HCT116 (cell line): ENCODE data around the gene SFR1. TPM values are rescaled to one million over a fixed set of nuclear protein-coding genes. Genes with fewer than 3 reads are reported as not detected.
A peak's percentile ranks its signal among the peaks of the same experiment; 100 is the strongest.

Source experiments
- ATAC-seq: fragments of 200-7000 bp; cut with Tn5 transposase; 2 replicates; pipeline ENCODE4 v1.9.1; 2020; ENCODE audit warnings: mild to moderate bottlenecking, moderate library complexity
- BruUV-seq: library from RNA; stranded (reverse); fragments of 400-500 nt; replicated peaks from 2 replicates; lab custom pipeline; 2021; lab: Mats Ljungman, UMichigan
- CTCF ChIA-PET: fragments of 300-600 bp; sonication (Branson Sonifier 250); formaldehyde crosslinking; loops from one replicate; lab custom pipeline; 2021; ENCODE audit warnings: antibody characterized with exemption; lab: Charles Lee
- POLR2A ChIA-PET: fragments of 300-600, 350-600 bp; sonication (Branson Sonifier 250); formaldehyde crosslinking; loops from one replicate; lab custom pipeline; 2021; ENCODE audit warnings: antibody characterized with exemption; lab: Charles Lee
- RAD21 ChIA-PET, 2 experiments: fragments of 300-600 bp; sonication (Branson Sonifier 250); formaldehyde crosslinking; loops; one replicate each; lab custom pipeline; 2023; ENCODE audit warnings: low total read pairs in 2 of 2; ENCODE audit not compliant: uncharacterized antibody in 2 of 2, unreplicated experiment in 2 of 2, low non-redundant PET in 1 of 2; lab: Charles Lee
- DNase-seq: peaks from one replicate; pipeline ENCODE4 v3.0.0-alpha.2; 2010; ENCODE audit warnings: low read depth, low spot score
- H2AFZ ChIP-seq: fragments of 200-600 bp; shearing (Covaris generic), sonication (generic); 2 replicates; pipeline ENCODE4 v1.6.1; 2017; ENCODE audit warnings: low read depth, mixed run types, mixed read lengths, antibody characterized with exemption, low read length; ENCODE audit not compliant: poor library complexity, severe bottlenecking
- H3K27ac ChIP-seq: 2 replicates; pipeline ENCODE4 v1.5.1; 2012; ENCODE audit warnings: low read depth, low read length
- H3K27me3 ChIP-seq: fragments of 200-600 bp; sonication (generic); 2 replicates; pipeline ENCODE4 v1.6.1; 2016; ENCODE audit warnings: mixed run types, low read length, mixed read lengths; ENCODE audit not compliant: insufficient read depth
- H3K36me3 ChIP-seq, 2 experiments: fragments of 200-500 bp in 1 of 2; fragments of 200-600 bp in 1 of 2; sonication (Bioruptor generic) in 1 of 2; sonication (generic) in 1 of 2; 2 replicates each; pipeline versions ENCODE4 v1.5.1 to v1.6.1; 2014 to 2016; ENCODE audit warnings: low read length in 2 of 2, inconsistent platforms in 1 of 2, mixed read lengths in 1 of 2, mixed run types in 1 of 2; ENCODE audit not compliant: insufficient read depth in 2 of 2, control insufficient read depth in 1 of 2
- H3K4me1 ChIP-seq, 2 experiments: fragments of 200-600 bp in 1 of 2; sonication (generic) in 1 of 2; 2 replicates each; pipeline versions ENCODE4 v1.5.1 to v1.6.1; 2012 to 2017; ENCODE audit warnings: low read length in 2 of 2, inconsistent platforms in 1 of 2, mild to moderate bottlenecking in 1 of 2, mixed read lengths in 1 of 2, mixed run types in 1 of 2, moderate library complexity in 1 of 2; ENCODE audit not compliant: insufficient read depth in 2 of 2, control insufficient read depth in 1 of 2
- H3K4me2 ChIP-seq: fragments of 200-600 bp; sonication (generic); 2 replicates; pipeline ENCODE4 v1.6.1; 2017; ENCODE audit warnings: mixed run types, low read length, mixed read lengths
- H3K4me3 ChIP-seq, 2 experiments: fragments of 200-600 bp in 1 of 2; sonication (generic) in 1 of 2; replicated peaks in 1 of 2; 2 replicates each; pipeline ENCODE4 v1.5.1; 2011 to 2016; ENCODE audit warnings: low read length in 2 of 2, control low read depth in 1 of 2, low read depth in 1 of 2, mild to moderate bottlenecking in 1 of 2, mixed read lengths in 1 of 2, mixed run types in 1 of 2
- H3K79me2 ChIP-seq: fragments of 200-600 bp; sonication (generic); 2 replicates; pipeline ENCODE4 v1.6.1; 2017; ENCODE audit warnings: mild to moderate bottlenecking, mixed run types, low read length, moderate library complexity, mixed read lengths; ENCODE audit not compliant: insufficient read depth
- H3K9ac ChIP-seq: fragments of 200-600 bp; sonication (generic); 2 replicates; pipeline ENCODE4 v1.6.1; 2016; ENCODE audit warnings: low read length, mixed read lengths
- H3K9me2 ChIP-seq: fragments of 200-600 bp; sonication (generic), shearing (Covaris generic); 2 replicates; pipeline ENCODE4 v1.6.1; 2017; ENCODE audit warnings: mixed run types, mild to moderate bottlenecking, moderate library complexity; ENCODE audit not compliant: insufficient read depth
- H3K9me3 ChIP-seq, 2 experiments: fragments of 200-500 bp in 1 of 2; fragments of 200-600 bp in 1 of 2; sonication (Bioruptor generic) in 1 of 2; sonication (generic) in 1 of 2; 2 replicates each; pipeline ENCODE4 v1.6.1; 2014 to 2017; ENCODE audit warnings: low read length in 2 of 2, mixed read lengths in 2 of 2, inconsistent platforms in 1 of 2, low read depth in 1 of 2, mild to moderate bottlenecking in 1 of 2, mixed run types in 1 of 2, moderate library complexity in 1 of 2; ENCODE audit not compliant: control insufficient read depth in 1 of 2, insufficient read depth in 1 of 2
- H4K20me1 ChIP-seq: fragments of 200-600 bp; sonication (generic), shearing (Covaris generic); 2 replicates; pipeline ENCODE4 v1.6.1; 2017; ENCODE audit warnings: mixed run types, mild to moderate bottlenecking, moderate library complexity; ENCODE audit not compliant: insufficient read depth
- CBX3 ChIP-seq: IDR thresholded peaks from 2 replicates; pipeline ENCODE4 v1.6.1; 2012; ENCODE audit warnings: low read depth
- CEBPB ChIP-seq: IDR thresholded peaks from 2 replicates; pipeline ENCODE4 v1.6.1; 2012; ENCODE audit warnings: low read depth
- ELF1 ChIP-seq: IDR thresholded peaks from 2 replicates; pipeline ENCODE4 v1.6.1; 2012; ENCODE audit warnings: low read depth, borderline replicate concordance
- FOSL1 ChIP-seq: IDR thresholded peaks from 2 replicates; pipeline ENCODE4 v1.6.1; 2012; ENCODE audit warnings: low read depth
- POLR2A ChIP-seq: IDR thresholded peaks from 2 replicates; pipeline ENCODE4 v1.7.0; 2011; ENCODE audit warnings: borderline replicate concordance; ENCODE audit not compliant: insufficient read depth, insufficient read length; ENCODE audit errors: extremely low read depth
- POLR2AphosphoS5 ChIP-seq: IDR thresholded peaks from 2 replicates; pipeline ENCODE4 v1.6.1; 2011; ENCODE audit warnings: mild to moderate bottlenecking, low read depth, low read length, moderate library complexity
- RAD21 ChIP-seq: IDR thresholded peaks from 2 replicates; pipeline ENCODE4 v1.6.1; 2012; ENCODE audit warnings: low read depth, mild to moderate bottlenecking
- SRF ChIP-seq: IDR thresholded peaks from 2 replicates; pipeline ENCODE4 v1.6.1; 2012; ENCODE audit warnings: low read depth
- YY1 ChIP-seq: IDR thresholded peaks from 2 replicates; pipeline ENCODE4 v1.6.1; 2011; ENCODE audit warnings: low read length, low read depth, moderate library complexity, mild to moderate bottlenecking; ENCODE audit not compliant: insufficient replicate concordance; ENCODE audit errors: extremely low read depth
- intact Hi-C: fragments of 100-400 bp; cut with micrococcal nuclease; formaldehyde crosslinking; loops from 2 replicates; pipeline ENCODE4 v1.10.0; 2022
- total RNA-seq: library from RNA; stranded (reverse); gene quantifications from one replicate; pipeline ENCODE4 v1.2.1, GENCODE V29; 2021; ENCODE audit not compliant: unreplicated experiment
- TF ChIP-seq, protein P1 (sequence below), 3 experiments: fragments of 200-600 bp in 1 of 3; sonication (generic) in 1 of 3; IDR thresholded peaks in 2 of 3; conservative IDR thresholded peaks in 1 of 3; 2 replicates each; pipeline ENCODE4 v1.5.1; 2012 to 2017; ENCODE audit warnings: low read depth in 2 of 3, low read length in 2 of 3, antibody characterized with exemption in 1 of 3, borderline replicate concordance in 1 of 3, control low read depth in 1 of 3, mild to moderate bottlenecking in 1 of 3, mixed read lengths in 1 of 3, mixed run types in 1 of 3, moderate library complexity in 1 of 3; ENCODE audit not compliant: insufficient read depth in 1 of 3
- TF ChIP-seq, protein P2 (sequence below): IDR thresholded peaks from 2 replicates; pipeline ENCODE4 v1.6.1; 2012
- TF ChIP-seq, protein P3 (sequence below): IDR thresholded peaks from 2 replicates; pipeline ENCODE4 v1.6.1; 2012; ENCODE audit warnings: low read depth
- TF ChIP-seq, protein P4 (sequence below): IDR thresholded peaks from 2 replicates; pipeline ENCODE4 v1.6.1; 2011; ENCODE audit warnings: mild to moderate bottlenecking, low read length, moderate library complexity; ENCODE audit not compliant: insufficient replicate concordance; ENCODE audit errors: extremely low read depth

Gene SFR1
- total RNA-seq, 1 experiment from 2014 or later = 38.5 TPM

DNA sequence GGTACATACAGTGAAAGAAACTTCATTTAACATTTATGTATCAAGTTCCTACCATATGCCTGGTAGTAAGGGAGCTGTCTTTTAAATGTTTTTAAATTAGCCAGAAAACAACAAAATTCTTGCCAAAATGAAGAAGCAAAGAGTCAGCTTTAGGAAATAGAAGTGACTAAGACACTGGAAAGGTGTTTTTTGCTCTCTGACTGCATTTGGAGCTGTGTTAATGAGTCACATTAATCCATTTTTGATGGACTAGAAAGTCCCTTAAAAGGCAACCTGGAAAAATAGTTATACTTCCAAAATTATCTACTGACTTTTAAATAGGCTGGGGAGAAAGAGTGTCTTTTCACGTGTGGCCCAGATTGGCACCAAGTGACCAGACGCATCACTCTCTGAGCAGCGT is 32.4 kb upstream of the SFR1 start:
- no peak for TF ChIP-seq ELF1
- TF ChIP-seq, protein P1, sequence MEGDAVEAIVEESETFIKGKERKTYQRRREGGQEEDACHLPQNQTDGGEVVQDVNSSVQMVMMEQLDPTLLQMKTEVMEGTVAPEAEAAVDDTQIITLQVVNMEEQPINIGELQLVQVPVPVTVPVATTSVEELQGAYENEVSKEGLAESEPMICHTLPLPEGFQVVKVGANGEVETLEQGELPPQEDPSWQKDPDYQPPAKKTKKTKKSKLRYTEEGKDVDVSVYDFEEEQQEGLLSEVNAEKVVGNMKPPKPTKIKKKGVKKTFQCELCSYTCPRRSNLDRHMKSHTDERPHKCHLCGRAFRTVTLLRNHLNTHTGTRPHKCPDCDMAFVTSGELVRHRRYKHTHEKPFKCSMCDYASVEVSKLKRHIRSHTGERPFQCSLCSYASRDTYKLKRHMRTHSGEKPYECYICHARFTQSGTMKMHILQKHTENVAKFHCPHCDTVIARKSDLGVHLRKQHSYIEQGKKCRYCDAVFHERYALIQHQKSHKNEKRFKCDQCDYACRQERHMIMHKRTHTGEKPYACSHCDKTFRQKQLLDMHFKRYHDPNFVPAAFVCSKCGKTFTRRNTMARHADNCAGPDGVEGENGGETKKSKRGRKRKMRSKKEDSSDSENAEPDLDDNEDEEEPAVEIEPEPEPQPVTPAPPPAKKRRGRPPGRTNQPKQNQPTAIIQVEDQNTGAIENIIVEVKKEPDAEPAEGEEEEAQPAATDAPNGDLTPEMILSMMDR (IDR thresholded peaks at IDR 0.05 in 2 of 3, conservative IDR thresholded peaks at IDR 0.05 in 1 of 3; ENCODE audit: borderline replicate concordance in 1 of 3, insufficient read depth in 1 of 3, low read depth in 2 of 3, low read length in 2 of 3) = no peak
- TF ChIP-seq RAD21 = no peak
- no peak for TF ChIP-seq CBX3
- TF ChIP-seq SRF = no peak
- TF ChIP-seq FOSL1 = no peak
- no peak for TF ChIP-seq CEBPB
- TF ChIP-seq, protein P2, sequence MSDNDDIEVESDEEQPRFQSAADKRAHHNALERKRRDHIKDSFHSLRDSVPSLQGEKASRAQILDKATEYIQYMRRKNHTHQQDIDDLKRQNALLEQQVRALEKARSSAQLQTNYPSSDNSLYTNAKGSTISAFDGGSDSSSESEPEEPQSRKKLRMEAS = no peak
- TF ChIP-seq, protein P3, sequence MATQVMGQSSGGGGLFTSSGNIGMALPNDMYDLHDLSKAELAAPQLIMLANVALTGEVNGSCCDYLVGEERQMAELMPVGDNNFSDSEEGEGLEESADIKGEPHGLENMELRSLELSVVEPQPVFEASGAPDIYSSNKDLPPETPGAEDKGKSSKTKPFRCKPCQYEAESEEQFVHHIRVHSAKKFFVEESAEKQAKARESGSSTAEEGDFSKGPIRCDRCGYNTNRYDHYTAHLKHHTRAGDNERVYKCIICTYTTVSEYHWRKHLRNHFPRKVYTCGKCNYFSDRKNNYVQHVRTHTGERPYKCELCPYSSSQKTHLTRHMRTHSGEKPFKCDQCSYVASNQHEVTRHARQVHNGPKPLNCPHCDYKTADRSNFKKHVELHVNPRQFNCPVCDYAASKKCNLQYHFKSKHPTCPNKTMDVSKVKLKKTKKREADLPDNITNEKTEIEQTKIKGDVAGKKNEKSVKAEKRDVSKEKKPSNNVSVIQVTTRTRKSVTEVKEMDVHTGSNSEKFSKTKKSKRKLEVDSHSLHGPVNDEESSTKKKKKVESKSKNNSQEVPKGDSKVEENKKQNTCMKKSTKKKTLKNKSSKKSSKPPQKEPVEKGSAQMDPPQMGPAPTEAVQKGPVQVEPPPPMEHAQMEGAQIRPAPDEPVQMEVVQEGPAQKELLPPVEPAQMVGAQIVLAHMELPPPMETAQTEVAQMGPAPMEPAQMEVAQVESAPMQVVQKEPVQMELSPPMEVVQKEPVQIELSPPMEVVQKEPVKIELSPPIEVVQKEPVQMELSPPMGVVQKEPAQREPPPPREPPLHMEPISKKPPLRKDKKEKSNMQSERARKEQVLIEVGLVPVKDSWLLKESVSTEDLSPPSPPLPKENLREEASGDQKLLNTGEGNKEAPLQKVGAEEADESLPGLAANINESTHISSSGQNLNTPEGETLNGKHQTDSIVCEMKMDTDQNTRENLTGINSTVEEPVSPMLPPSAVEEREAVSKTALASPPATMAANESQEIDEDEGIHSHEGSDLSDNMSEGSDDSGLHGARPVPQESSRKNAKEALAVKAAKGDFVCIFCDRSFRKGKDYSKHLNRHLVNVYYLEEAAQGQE = no peak
- TF ChIP-seq, protein P4, sequence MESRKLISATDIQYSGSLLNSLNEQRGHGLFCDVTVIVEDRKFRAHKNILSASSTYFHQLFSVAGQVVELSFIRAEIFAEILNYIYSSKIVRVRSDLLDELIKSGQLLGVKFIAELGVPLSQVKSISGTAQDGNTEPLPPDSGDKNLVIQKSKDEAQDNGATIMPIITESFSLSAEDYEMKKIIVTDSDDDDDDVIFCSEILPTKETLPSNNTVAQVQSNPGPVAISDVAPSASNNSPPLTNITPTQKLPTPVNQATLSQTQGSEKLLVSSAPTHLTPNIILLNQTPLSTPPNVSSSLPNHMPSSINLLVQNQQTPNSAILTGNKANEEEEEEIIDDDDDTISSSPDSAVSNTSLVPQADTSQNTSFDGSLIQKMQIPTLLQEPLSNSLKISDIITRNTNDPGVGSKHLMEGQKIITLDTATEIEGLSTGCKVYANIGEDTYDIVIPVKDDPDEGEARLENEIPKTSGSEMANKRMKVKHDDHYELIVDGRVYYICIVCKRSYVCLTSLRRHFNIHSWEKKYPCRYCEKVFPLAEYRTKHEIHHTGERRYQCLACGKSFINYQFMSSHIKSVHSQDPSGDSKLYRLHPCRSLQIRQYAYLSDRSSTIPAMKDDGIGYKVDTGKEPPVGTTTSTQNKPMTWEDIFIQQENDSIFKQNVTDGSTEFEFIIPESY = no peak
- TF ChIP-seq POLR2A = no peak
- TF ChIP-seq YY1 = no peak
- TF ChIP-seq POLR2AphosphoS5 = no peak
- TF ChIP-seq, all 23 proteins: peak for 0
- ChIA-PET CTCF (interaction anchor here (1.1 to 1.4 kb wide), 2 partner anchors 24 to 185 kb away, joined by 3 read pairs; no protein-coding TSS in a partner anchor), RAD21 (no interaction called here), POLR2A (interaction anchor here (0.9 kb wide), 1 partner anchor 30 kb away, joined by 3 read pairs; no protein-coding TSS in a partner anchor)
- peak overlapping the region; percentile 17 for H2AFZ ChIP-seq
- H3K36me3 ChIP-seq = peaks cover 0 to 12% of the 10 kb centered on the region in 2 experiments; a peak in 1 of 4 replicates
- H3K4me1 ChIP-seq = peaks cover 8 to 40% of the 10 kb centered on the region in 2 experiments; a peak in 3 of 4 replicates
- DNase-seq (no peak), ATAC-seq (no peak)
- H3K27me3 ChIP-seq = no peaks in the 10 kb centered on the region
- intact Hi-C loops = no loop called here
- H4K20me1 ChIP-seq = no peaks in the 10 kb centered on the region
- H3K79me2 ChIP-seq = no peaks in the 10 kb centered on the region
- no TSS peak for BruUV-seq
- H3K9me3 ChIP-seq = peaks cover 0 to 24% of the 10 kb centered on the region in 2 experiments; a peak in 1 of 4 replicates
- no peaks in the 10 kb centered on the region for H3K9me2 ChIP-seq
- H3K4me3 ChIP-seq = no peak overlapping the region
- no peak overlapping the region for H3K4me2 ChIP-seq
- no peak overlapping the region for H3K9ac ChIP-seq
- H3K27ac ChIP-seq = no peak overlapping the region
